Lower leg skin (tissue), 4 donors: ENCODE data around the gene RPN1. TPM values are rescaled to one million over a fixed set of nuclear protein-coding genes. Genes with fewer than 3 reads are reported as not detected.

Experiments
- DNase-seq, 2 donors: peaks; one replicate each; pipeline ENCODE4 v3.0.0-alpha.2; 2019; ENCODE audit warnings: low spot score in 2 of 2
- H3K4me3 ChIP-seq: fragments of 200-600 bp; sonication (generic); 2 replicates; pipeline ENCODE4 v1.5.1; 2017; ENCODE audit warnings: mild to moderate bottlenecking, low read depth; ENCODE audit not compliant: poor library complexity, severe bottlenecking
- CTCF ChIP-seq, 3 donors: fragments of 450-650 bp; IDR thresholded peaks; one replicate each; pipeline ENCODE4 v1.5.1; 2016; ENCODE audit warnings: antibody characterized with exemption in 3 of 3, mild to moderate bottlenecking in 3 of 3, moderate library complexity in 2 of 3
- POLR2A ChIP-seq, 2 donors: fragments of 450-650 bp; IDR thresholded peaks; one replicate each; pipeline ENCODE4 v1.6.1; 2016 to 2017; ENCODE audit warnings: antibody characterized with exemption in 2 of 2, mild to moderate bottlenecking in 1 of 2, moderate library complexity in 1 of 2
- WGBS, 2 donors: methylation state at CpG; one replicate each; pipeline ENCODE4 v1.1.5; 2018; 5-methylcytosine and 5-hydroxymethylcytosine counted together
- intact Hi-C: fragments of 100-400 bp; cut with DNase I; formaldehyde crosslinking; loops from one replicate; pipeline ENCODE4 v1.15.0; 2023; ENCODE audit warnings: low total_unique reads
- total RNA-seq, 4 donors: library from RNA; depleted of rRNA; stranded (reverse); fragments of >200 nt; gene quantifications; one replicate each; pipeline ENCODE4 v1.1.0, GENCODE V29; 2016

Gene RPN1
- total RNA-seq, 4 donors from 2014 or later, result 99.9 to 173 (median 141) TPM

GRCh38 chr3:128585974-128586373, 64.6 kb downstream of the RPN1 start:
- TF ChIP-seq CTCF (IDR thresholded peaks at IDR 0.05) (no peak), POLR2A (IDR thresholded peaks at IDR 0.05) (no peak)
- DNase-seq, result no peak
- intact Hi-C loops, result no loop called here
- no peak overlapping the region for H3K4me3 ChIP-seq
- 62 to 67% methylated on average over 11 of the region's 11 CpGs for WGBS, 2 donors

- no peak for TF ChIP-seq CTCF (IDR thresholded peaks at IDR 0.05)
- TF ChIP-seq POLR2A (IDR thresholded peaks at IDR 0.05), result no peak
- no peak overlapping the region for H3K4me3 ChIP-seq
- WGBS, 2 donors, result 78 to 80% methylated on average over 7 of the region's 7 CpGs
- DNase-seq, result no peak
- intact Hi-C loops, result no loop called here
Measured at GRCh38 chr3:128585189-128585588, 65.4 kb downstream of the RPN1 start.

GRCh38 chr3:128584412-128585020, 66.1 kb downstream of the RPN1 start:
- peak in 1 of 2 donors; percentile 41 for DNase-seq
- 26 to 29% methylated on average over 12 to 13 of the region's 13 CpGs for WGBS, 2 donors
- intact Hi-C loops, result no loop called here
- no peak overlapping the region for H3K4me3 ChIP-seq
- TF ChIP-seq CTCF (IDR thresholded peaks at IDR 0.05), result peak in 1 of 3 donors; percentile 21
- TF ChIP-seq POLR2A (IDR thresholded peaks at IDR 0.05), result no peak

- no peak for TF ChIP-seq POLR2A (IDR thresholded peaks at IDR 0.05)
- intact Hi-C loops, result no loop called here
Measured at GRCh38 chr3:128581566-128581965, 69.1 kb downstream of the RPN1 start.

GRCh38 chr3:128579927-128580326, 70.7 kb downstream of the RPN1 start:
- TF ChIP-seq CTCF (IDR thresholded peaks at IDR 0.05) (no peak), POLR2A (IDR thresholded peaks at IDR 0.05) (no peak)
- WGBS, 2 donors, result 74 to 83% methylated on average over 2 of the region's 2 CpGs
- intact Hi-C loops, result no loop called here
- no peak overlapping the region for H3K4me3 ChIP-seq
- no peak for DNase-seq

More at GRCh38 chr3:128581566-128581965, 69.1 kb downstream of the RPN1 start:
- DNase-seq, result no peak
- H3K4me3 ChIP-seq, result no peak overlapping the region

- TF ChIP-seq CTCF (IDR thresholded peaks at IDR 0.05) (no peak), POLR2A (IDR thresholded peaks at IDR 0.05) (no peak)
- 83 to 84% methylated on average over 9 of the region's 9 CpGs for WGBS, 2 donors
- no peak overlapping the region for H3K4me3 ChIP-seq
- intact Hi-C loops, result no loop called here
- no peak for DNase-seq
Measured at GRCh38 chr3:128578346-128578745, 72.3 kb downstream of the RPN1 start.
